GM18508 (cell line): Measurements from ENCODE around the gene RAPSN.
A peak's percentile ranks its signal among the peaks of the same experiment; 100 is the strongest.

ENCODE experiments used
- ATAC-seq: cut with Tn5 transposase; IDR thresholded peaks from one replicate; pipeline ENCODE4 v1.9.1; 2021; ENCODE audit warnings: moderate number of reproducible peaks; ENCODE audit not compliant: insufficient read depth, unreplicated experiment

The RAPSN gene

GRCh38 chr11:47436726-47437125, 12.2 kb downstream of the RAPSN start:
- no peak for ATAC-seq

DNA sequence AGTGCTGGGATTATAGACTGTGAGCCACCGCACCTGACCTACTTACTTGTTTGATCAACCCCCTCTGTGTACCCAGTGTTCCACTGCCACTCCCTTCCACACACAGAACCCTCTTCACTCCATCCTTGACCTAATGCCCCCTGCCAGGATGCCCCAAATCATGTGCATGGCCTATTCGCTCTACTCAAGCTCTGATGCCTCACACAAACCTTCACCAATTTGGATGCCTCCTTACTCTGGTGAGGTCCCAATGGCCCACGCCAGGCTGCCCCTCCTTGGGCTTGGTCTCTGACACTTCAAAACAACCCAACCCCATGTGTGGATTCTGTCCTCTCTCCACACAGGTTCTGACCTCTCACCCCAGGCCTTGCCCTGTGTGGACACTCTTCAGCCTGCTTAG, 13.2 kb downstream of the RAPSN start:
- ATAC-seq, result no peak

DNA sequence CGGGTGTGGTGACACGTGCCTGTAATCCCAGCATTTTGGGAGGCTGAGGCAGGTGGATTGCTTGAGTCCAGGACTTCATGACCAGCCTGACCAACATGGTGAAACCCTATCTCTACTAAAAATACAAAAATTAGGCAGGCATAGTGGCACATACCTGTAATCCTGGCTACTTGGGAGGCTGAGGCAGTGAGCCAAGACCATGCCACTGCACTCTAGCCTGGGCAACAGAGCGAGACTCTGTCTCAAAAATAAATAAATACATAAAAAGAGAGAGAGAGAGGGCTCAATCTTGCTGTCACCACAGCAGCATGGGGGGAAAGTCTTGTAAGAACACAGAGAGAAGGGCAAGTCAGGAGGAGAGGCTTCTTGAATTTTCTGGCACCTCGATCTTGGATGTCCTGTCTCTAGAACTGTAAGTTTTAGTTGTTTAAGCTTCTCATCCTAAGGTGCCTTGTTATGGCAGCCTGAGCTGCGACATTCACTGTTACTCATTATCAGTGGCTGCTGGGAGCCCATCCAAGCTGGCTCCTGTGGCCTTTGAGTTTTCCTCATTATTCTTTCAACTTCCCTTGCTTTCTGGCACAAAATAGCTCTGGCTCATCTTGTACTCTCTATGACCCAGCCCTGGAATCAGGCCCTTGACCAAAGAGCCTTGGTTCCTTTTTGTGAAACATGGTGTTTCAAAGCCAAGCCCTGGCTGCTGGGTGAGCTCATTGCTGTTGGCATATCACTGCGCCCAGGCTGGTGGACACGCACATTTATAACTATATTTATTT, 14.7 kb downstream of the RAPSN start:
- no peak for ATAC-seq

DNA sequence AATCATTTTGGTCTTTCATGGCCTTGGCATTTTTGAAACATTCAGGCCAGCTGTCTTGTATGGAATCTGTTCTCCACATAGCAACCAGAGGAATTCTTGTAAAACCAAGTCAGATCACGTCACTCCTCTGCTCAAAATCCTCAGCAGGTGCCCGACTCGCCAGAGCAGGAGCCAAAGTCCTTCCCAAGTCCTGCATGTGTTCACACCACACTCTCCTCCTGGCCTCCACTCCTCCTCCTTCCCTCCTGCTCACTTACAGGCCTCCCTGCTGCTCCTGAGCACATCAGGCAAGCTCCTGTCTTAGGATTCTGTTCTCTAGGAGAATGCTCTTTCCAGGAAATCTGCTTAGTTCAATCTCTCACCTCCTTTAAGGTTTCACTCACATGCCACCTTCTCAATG, 15.8 kb downstream of the RAPSN start:
- ATAC-seq, result no peak

DNA sequence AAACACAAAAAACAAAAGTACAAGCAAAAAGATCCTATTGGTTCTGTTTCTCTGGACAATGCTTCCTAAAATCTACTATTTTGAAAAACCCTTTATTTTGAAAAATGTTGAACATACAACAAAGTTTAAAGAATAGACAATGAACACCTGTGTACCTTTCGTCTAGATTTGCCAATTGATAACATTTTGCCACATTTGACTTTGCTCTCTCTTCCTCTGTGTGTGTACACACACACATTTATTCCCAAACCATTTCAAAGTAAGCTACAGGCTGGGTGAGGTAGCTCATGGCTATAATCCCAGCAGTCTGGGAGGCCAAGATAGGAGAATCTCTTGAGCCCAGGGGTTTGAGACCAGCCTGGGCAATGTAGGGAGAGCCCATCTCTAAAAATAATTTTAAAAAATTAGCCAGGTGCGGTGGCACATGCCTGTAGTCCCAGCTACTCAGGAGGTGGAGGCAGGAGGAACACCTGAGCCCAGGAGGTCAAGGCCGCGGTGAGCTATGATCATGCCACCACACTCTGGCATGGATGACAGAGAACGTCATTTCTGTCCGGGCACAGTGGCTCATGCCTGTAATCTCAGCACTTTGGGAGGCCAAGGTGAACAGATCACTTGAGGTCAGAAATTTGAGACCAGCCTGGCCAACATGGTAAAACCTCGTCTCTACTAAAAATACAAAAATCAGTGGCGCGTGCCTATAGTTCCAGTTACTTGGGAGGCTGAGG, 17.4 kb downstream of the RAPSN start:
- no peak for ATAC-seq

GRCh38 chr11:47430524-47430923, 18.4 kb downstream of the RAPSN start:
- no peak for ATAC-seq

DNA sequence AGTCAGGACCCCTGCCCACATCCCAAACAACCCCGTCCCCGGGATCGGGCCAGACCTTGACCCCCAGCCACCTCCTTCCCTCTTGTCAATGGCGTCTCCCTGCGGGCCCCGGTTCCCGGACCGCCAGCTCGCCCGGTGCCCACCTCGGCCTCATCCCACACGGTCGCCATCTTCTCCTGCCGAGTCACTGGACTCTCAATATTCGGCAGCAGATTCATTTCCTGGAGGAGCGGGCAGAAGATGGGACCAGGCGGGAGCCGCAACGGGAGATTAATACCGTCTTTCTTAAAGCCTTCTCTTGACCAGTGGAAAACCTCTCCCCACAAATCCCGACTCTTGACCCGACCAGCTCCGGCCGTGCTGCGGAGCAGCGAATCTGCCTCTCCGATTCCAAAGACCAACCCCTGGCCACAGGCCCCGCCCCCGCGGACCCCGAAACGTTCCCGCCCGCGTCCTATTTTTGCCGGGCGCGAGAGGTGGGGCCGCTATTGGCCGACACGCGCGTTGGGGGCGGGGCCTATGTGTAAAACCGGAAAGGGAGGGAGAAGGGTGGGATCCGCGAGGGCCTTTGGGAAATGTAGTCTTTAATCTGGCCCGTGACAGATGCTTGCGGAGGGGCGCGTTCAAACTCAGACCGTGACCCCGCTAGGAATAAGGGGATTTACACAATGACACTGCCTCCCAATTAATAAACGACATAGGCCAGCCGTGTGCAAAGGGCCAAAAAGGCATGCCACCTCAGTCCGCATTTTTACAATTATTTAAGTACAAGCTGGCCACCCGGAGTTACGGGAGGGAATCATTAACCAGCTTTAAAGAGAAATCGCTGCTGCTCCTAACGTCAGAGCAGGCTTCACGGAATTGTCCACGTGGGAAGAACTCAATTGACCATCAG, 22.6 kb downstream of the RAPSN start, which contains the start of gene PSMC3:
Gene PSMC3 (minus strand): TSS at position 378 of the 895 bp plus-strand sequence. CDS start 160 bp downstream, at position 218.
- peak; percentile 52 for ATAC-seq

GRCh38 chr11:47425611-47426010, 23.3 kb downstream of the RAPSN start:
- ATAC-seq, result no peak

DNA sequence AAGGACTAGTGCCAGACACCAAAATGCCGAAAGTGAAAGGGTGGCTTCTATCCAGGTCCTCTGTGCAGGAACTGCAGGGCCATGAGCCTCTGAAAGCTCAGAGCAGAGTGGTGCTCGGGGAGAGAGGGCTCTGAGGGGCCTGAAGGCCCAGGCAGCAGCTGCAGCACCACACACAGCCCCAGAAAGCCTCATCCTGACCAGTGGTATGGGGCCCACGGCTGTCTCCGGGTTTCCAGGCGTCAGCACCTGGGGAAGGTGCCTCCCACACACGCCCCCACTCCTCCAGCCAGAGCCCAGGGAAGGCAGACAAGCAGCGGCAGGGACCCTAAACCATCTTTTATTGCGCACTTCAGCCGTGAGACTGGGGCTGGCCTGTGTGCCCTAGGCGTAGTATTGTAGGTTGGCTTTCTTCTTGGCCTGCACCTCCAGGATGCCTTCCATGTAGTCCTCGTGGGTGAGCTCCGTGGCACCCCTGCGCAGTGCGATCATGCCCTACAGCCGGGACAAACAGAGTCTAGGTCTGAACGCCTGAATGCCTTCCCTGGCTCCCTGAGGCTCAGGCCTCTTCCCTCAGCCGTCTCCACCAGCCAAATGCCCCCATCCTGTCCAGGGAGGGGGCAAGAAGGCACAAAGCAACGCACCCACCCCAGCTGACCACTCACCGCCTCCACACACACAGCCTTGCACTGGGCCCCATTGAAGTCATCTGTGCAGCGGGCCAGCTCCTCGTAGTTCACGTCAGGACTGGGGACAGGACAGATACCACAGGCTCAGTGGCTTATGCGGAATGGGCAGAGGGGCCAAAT, 30.3 kb downstream of the RAPSN start:
- ATAC-seq, result no peak

DNA sequence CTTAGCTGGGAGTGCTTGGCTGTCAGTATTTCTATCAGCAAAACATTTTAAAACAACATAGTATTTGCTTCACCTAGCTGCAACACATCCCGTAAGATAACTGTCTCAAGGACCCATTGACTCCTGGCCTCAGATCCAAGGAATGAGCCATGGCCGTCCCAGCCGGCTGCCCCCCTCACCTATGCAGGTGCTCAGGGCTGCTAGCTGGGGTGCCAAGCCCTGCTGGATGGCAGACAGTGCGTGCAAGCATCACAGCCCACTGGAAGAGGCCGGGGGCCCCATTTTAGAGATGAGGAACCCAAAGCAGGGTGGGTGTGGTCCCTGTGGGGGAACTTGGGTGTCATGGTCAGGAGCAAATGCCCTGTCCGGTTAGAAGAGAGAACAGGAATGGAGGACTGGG, 31.2 kb downstream of the RAPSN start:
- ATAC-seq, result no peak

DNA sequence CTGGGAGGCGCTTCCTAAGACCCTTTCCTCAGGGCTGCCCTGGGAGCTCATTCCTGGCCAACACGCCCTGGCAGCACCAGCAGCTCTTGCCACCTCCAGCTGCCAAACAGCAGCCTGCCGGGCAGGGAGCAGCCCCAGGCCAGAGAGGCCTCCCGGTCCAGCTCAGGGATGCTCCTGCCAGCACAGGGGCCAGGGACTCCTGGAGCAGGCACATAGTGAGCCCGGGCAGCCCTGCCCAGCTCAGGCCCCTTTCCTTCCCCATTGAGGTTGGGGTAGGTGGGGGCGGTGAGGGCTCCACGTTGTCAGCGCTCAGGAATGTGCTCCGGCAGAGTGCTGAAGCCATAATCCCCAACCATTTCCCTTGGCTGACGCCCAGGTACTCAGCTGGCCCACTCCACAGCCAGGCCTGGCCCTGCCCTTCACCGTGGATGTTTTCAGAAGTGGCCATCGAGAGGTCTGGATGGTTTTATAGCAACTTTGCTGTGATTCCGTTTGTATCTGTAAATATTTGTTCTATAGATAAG, 32.9 kb downstream of the RAPSN start:
- ATAC-seq, result no peak

- no peak for ATAC-seq
Observed at GRCh38 chr11:47415091-47415854, 33.7 kb downstream of the RAPSN start.

DNA sequence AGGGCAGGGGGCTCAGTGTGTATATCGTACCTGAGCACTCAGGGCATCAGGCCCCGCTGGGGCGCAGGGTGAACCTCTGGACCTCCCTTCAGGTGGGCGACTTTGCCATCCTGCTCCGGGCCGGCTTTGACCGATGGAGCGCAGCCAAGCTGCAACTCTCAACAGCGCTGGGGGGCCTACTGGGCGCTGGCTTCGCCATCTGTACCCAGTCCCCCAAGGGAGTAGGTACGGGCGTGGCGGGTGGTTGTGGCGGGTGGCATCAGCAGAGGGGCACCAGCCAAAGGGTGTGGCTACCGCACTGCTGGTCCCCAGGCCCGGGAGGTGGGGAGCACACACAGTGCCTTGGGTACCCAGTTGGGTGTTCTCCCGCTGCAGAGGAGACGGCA, 34.3 kb downstream of the RAPSN start:
- ATAC-seq, result no peak

- ATAC-seq, result no peak
Observed at GRCh38 chr11:47413908-47414684, 34.8 kb downstream of the RAPSN start.

DNA sequence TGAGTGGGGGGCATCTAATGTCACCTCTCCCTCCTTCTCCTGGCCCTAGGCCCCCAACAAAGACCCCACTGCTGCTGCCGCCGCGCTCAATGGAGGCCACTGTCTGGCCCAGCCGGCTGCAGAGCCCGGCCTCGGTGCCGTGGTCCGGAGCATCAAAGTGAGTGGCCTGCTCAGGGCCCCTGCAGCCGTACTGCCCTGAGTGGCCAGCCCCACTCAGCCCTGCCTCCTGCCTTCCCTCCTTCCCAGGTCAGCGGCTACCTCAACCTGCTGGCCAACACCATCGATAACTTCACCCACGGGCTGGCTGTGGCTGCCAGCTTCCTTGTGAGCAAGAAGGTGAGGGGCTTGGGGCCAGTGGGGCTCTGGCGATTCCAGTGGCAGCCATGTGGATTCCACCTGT, 35.6 kb downstream of the RAPSN start:
- ATAC-seq, result no peak

GRCh38 chr11:47411884-47412746, 36.8 kb downstream of the RAPSN start:
- ATAC-seq, result no peak
